ENCODE data around the gene SCAPER. TPM values are rescaled to one million over a fixed set of nuclear protein-coding genes. Genes with fewer than 3 reads are reported as not detected.

Gene SCAPER
- total and polyA plus RNA-seq, 2 donors: 15.7 to 15.9 TPM

GRCh38 chr15:76553564-76553963, 351.6 kb downstream of the SCAPER start:
- Histone ChIP-seq H3K4me3 (ENCODE audit: low read length in 2 of 2) (no peak overlapping the region), H3K9me3 (ENCODE audit: control insufficient read depth in 2 of 2, insufficient read depth in 1 of 2, low read length in 1 of 2) (no peaks in the 10 kb centered on the region), H3K4me1 (ENCODE audit: control insufficient read depth in 2 of 2, insufficient read depth in 2 of 2, low read length in 2 of 2) (peaks cover 0 to 9% of the 10 kb centered on the region in 2 donors), H3K27ac (ENCODE audit: low read depth in 1 of 2, low read length in 1 of 2) (no peak overlapping the region), H3K27me3 (ENCODE audit: control insufficient read depth in 2 of 2, insufficient read depth in 1 of 2, low read length in 1 of 2) (no peaks in the 10 kb centered on the region), H3K36me3 (ENCODE audit: control insufficient read depth in 2 of 2, insufficient read depth in 2 of 2, low read length in 1 of 2) (no peaks in the 10 kb centered on the region)
- DNase-seq (ENCODE audit: low read depth in 6 of 9, low spot score in 9 of 9): peak in 6 of 9 donors; percentile 7 to 65 (median 18)
- 44% methylated on average over 2 of the region's 2 CpGs for WGBS

- Histone ChIP-seq H3K27ac (ENCODE audit: low read depth in 1 of 2, low read length in 1 of 2) (no peak overlapping the region), H3K36me3 (ENCODE audit: control insufficient read depth in 2 of 2, insufficient read depth in 2 of 2, low read length in 1 of 2) (no peaks in the 10 kb centered on the region), H3K4me3 (ENCODE audit: low read length in 2 of 2) (no peak overlapping the region), H3K4me1 (ENCODE audit: control insufficient read depth in 2 of 2, insufficient read depth in 2 of 2, low read length in 2 of 2) (peaks cover 0 to 9% of the 10 kb centered on the region in 2 donors), H3K27me3 (ENCODE audit: control insufficient read depth in 2 of 2, insufficient read depth in 1 of 2, low read length in 1 of 2) (no peaks in the 10 kb centered on the region), H3K9me3 (ENCODE audit: control insufficient read depth in 2 of 2, insufficient read depth in 1 of 2, low read length in 1 of 2) (no peaks in the 10 kb centered on the region)
- DNase-seq (ENCODE audit: low read depth in 6 of 9, low spot score in 9 of 9): no peak
- WGBS: 84% methylated on average over 5 of the region's 5 CpGs
Measured at GRCh38 chr15:76553102-76553501, 352.0 kb downstream of the SCAPER start.

- H3K27me3 ChIP-seq (ENCODE audit: control insufficient read depth in 2 of 2, insufficient read depth in 1 of 2, low read length in 1 of 2): no peaks in the 10 kb centered on the region
- H3K4me3 ChIP-seq (ENCODE audit: low read length in 2 of 2): no peak overlapping the region
- no peaks in the 10 kb centered on the region for H3K4me1 ChIP-seq (ENCODE audit: control insufficient read depth in 2 of 2, insufficient read depth in 2 of 2, low read length in 2 of 2)
- H3K36me3 ChIP-seq (ENCODE audit: control insufficient read depth in 2 of 2, insufficient read depth in 2 of 2, low read length in 1 of 2): no peaks in the 10 kb centered on the region
- 98% methylated on average over 2 of the region's 2 CpGs for WGBS
- H3K9me3 ChIP-seq (ENCODE audit: control insufficient read depth in 2 of 2, insufficient read depth in 1 of 2, low read length in 1 of 2): no peaks in the 10 kb centered on the region
- DNase-seq (ENCODE audit: low read depth in 6 of 9, low spot score in 9 of 9): no peak
- no peak overlapping the region for H3K27ac ChIP-seq (ENCODE audit: low read depth in 1 of 2, low read length in 1 of 2)
Measured at GRCh38 chr15:76546805-76547204, 358.3 kb downstream of the SCAPER start.

GRCh38 chr15:76533995-76534394, 371.1 kb downstream of the SCAPER start:
- H3K27ac ChIP-seq (ENCODE audit: low read depth in 1 of 2, low read length in 1 of 2): no peak overlapping the region
- H3K4me1 ChIP-seq (ENCODE audit: control insufficient read depth in 2 of 2, insufficient read depth in 2 of 2, low read length in 2 of 2): no peaks in the 10 kb centered on the region
- no peaks in the 10 kb centered on the region for H3K36me3 ChIP-seq (ENCODE audit: control insufficient read depth in 2 of 2, insufficient read depth in 2 of 2, low read length in 1 of 2)
- no peak overlapping the region for H3K4me3 ChIP-seq (ENCODE audit: low read length in 2 of 2)
- no peaks in the 10 kb centered on the region for H3K27me3 ChIP-seq (ENCODE audit: control insufficient read depth in 2 of 2, insufficient read depth in 1 of 2, low read length in 1 of 2)
- WGBS: 97% methylated on average over 2 of the region's 2 CpGs
- no peak for DNase-seq (ENCODE audit: low read depth in 6 of 9, low spot score in 9 of 9)
- H3K9me3 ChIP-seq (ENCODE audit: control insufficient read depth in 2 of 2, insufficient read depth in 1 of 2, low read length in 1 of 2): no peaks in the 10 kb centered on the region

GRCh38 chr15:76533060-76533820, 371.9 kb downstream of the SCAPER start:
- Histone ChIP-seq H3K4me3 (ENCODE audit: low read length in 2 of 2) (no peak overlapping the region), H3K27me3 (ENCODE audit: control insufficient read depth in 2 of 2, insufficient read depth in 1 of 2, low read length in 1 of 2) (no peaks in the 10 kb centered on the region), H3K4me1 (ENCODE audit: control insufficient read depth in 2 of 2, insufficient read depth in 2 of 2, low read length in 2 of 2) (no peaks in the 10 kb centered on the region), H3K27ac (ENCODE audit: low read depth in 1 of 2, low read length in 1 of 2) (no peak overlapping the region), H3K9me3 (ENCODE audit: control insufficient read depth in 2 of 2, insufficient read depth in 1 of 2, low read length in 1 of 2) (no peaks in the 10 kb centered on the region), H3K36me3 (ENCODE audit: control insufficient read depth in 2 of 2, insufficient read depth in 2 of 2, low read length in 1 of 2) (no peaks in the 10 kb centered on the region)
- 94% methylated on average over 5 of the region's 5 CpGs for WGBS
- DNase-seq (ENCODE audit: low read depth in 6 of 9, low spot score in 9 of 9): no peak

GRCh38 chr15:76529911-76530310, 375.2 kb downstream of the SCAPER start:
- Histone ChIP-seq H3K4me1 (ENCODE audit: control insufficient read depth in 2 of 2, insufficient read depth in 2 of 2, low read length in 2 of 2) (no peaks in the 10 kb centered on the region), H3K36me3 (ENCODE audit: control insufficient read depth in 2 of 2, insufficient read depth in 2 of 2, low read length in 1 of 2) (no peaks in the 10 kb centered on the region), H3K27ac (ENCODE audit: low read depth in 1 of 2, low read length in 1 of 2) (no peak overlapping the region), H3K9me3 (ENCODE audit: control insufficient read depth in 2 of 2, insufficient read depth in 1 of 2, low read length in 1 of 2) (no peaks in the 10 kb centered on the region), H3K27me3 (ENCODE audit: control insufficient read depth in 2 of 2, insufficient read depth in 1 of 2, low read length in 1 of 2) (no peaks in the 10 kb centered on the region), H3K4me3 (ENCODE audit: low read length in 2 of 2) (no peak overlapping the region)
- no peak for DNase-seq (ENCODE audit: low read depth in 6 of 9, low spot score in 9 of 9)
- WGBS: 99% methylated on average over 3 of the region's 3 CpGs

- Histone ChIP-seq H3K36me3 (ENCODE audit: control insufficient read depth in 2 of 2, insufficient read depth in 2 of 2, low read length in 1 of 2) (no peaks in the 10 kb centered on the region), H3K4me3 (ENCODE audit: low read length in 2 of 2) (no peak overlapping the region), H3K27ac (ENCODE audit: low read depth in 1 of 2, low read length in 1 of 2) (no peak overlapping the region), H3K4me1 (ENCODE audit: control insufficient read depth in 2 of 2, insufficient read depth in 2 of 2, low read length in 2 of 2) (no peaks in the 10 kb centered on the region), H3K9me3 (ENCODE audit: control insufficient read depth in 2 of 2, insufficient read depth in 1 of 2, low read length in 1 of 2) (no peaks in the 10 kb centered on the region), H3K27me3 (ENCODE audit: control insufficient read depth in 2 of 2, insufficient read depth in 1 of 2, low read length in 1 of 2) (no peaks in the 10 kb centered on the region)
- 99% methylated on average over 1 of the region's 1 CpG for WGBS
- DNase-seq (ENCODE audit: low read depth in 6 of 9, low spot score in 9 of 9): no peak
Measured at GRCh38 chr15:76526111-76526510, 379.0 kb downstream of the SCAPER start.

GRCh38 chr15:76517910-76518309, 387.2 kb downstream of the SCAPER start:
- H3K9me3 ChIP-seq (ENCODE audit: control insufficient read depth in 2 of 2, insufficient read depth in 1 of 2, low read length in 1 of 2): no peaks in the 10 kb centered on the region
- no peak overlapping the region for H3K27ac ChIP-seq (ENCODE audit: low read depth in 1 of 2, low read length in 1 of 2)
- DNase-seq (ENCODE audit: low read depth in 6 of 9, low spot score in 9 of 9): no peak

GRCh38 chr15:76514282-76514681, 390.9 kb downstream of the SCAPER start:
- 99% methylated on average over 1 of the region's 1 CpG for WGBS
- no peak for DNase-seq (ENCODE audit: low read depth in 6 of 9, low spot score in 9 of 9)
- H3K27ac ChIP-seq (ENCODE audit: low read depth in 1 of 2, low read length in 1 of 2): no peak overlapping the region

More at GRCh38 chr15:76517910-76518309, 387.2 kb downstream of the SCAPER start:
- Histone ChIP-seq H3K4me3 (ENCODE audit: low read length in 2 of 2) (no peak overlapping the region), H3K27me3 (ENCODE audit: control insufficient read depth in 2 of 2, insufficient read depth in 1 of 2, low read length in 1 of 2) (no peaks in the 10 kb centered on the region), H3K4me1 (ENCODE audit: control insufficient read depth in 2 of 2, insufficient read depth in 2 of 2, low read length in 2 of 2) (no peaks in the 10 kb centered on the region), H3K36me3 (ENCODE audit: control insufficient read depth in 2 of 2, insufficient read depth in 2 of 2, low read length in 1 of 2) (no peaks in the 10 kb centered on the region)

More at GRCh38 chr15:76514282-76514681, 390.9 kb downstream of the SCAPER start:
- H3K36me3 ChIP-seq (ENCODE audit: control insufficient read depth in 2 of 2, insufficient read depth in 2 of 2, low read length in 1 of 2): no peaks in the 10 kb centered on the region
- no peaks in the 10 kb centered on the region for H3K9me3 ChIP-seq (ENCODE audit: control insufficient read depth in 2 of 2, insufficient read depth in 1 of 2, low read length in 1 of 2)
- H3K4me3 ChIP-seq (ENCODE audit: low read length in 2 of 2): no peak overlapping the region
- no peaks in the 10 kb centered on the region for H3K27me3 ChIP-seq (ENCODE audit: control insufficient read depth in 2 of 2, insufficient read depth in 1 of 2, low read length in 1 of 2)
- H3K4me1 ChIP-seq (ENCODE audit: control insufficient read depth in 2 of 2, insufficient read depth in 2 of 2, low read length in 2 of 2): no peaks in the 10 kb centered on the region

All from thymus (tissue), 11 donors.